NCI-H2227 treated with DMSO at 0.1 percent for 48 hours (cell line): ENCODE measurements around the gene ETNK2.
A peak's percentile ranks its signal among the peaks of the same experiment; 100 is the strongest.

Experiments used
- DNase-seq: peaks from one replicate; lab custom pipeline; 2025; lab: John Stamatoyannopoulos, UW

ETNK2 gene

GRCh38 chr1:204176049-204176448, 24.2 kb upstream of the ETNK2 start:
- DNase-seq, result no peak

- DNase-seq, result no peak
Observed at GRCh38 chr1:204174958-204175357, 23.1 kb upstream of the ETNK2 start.

GRCh38 chr1:204172404-204173029, 20.7 kb upstream of the ETNK2 start:
- no peak for DNase-seq

GRCh38 chr1:204171751-204172178, 19.9 kb upstream of the ETNK2 start:
- no peak for DNase-seq

- no peak for DNase-seq
Observed at GRCh38 chr1:204170494-204171155, 18.8 kb upstream of the ETNK2 start.

GRCh38 chr1:204169858-204170257, 18.0 kb upstream of the ETNK2 start:
- no peak for DNase-seq

- no peak for DNase-seq
Observed at GRCh38 chr1:204167730-204168129, 15.9 kb upstream of the ETNK2 start.

GRCh38 chr1:204166219-204166618, 14.4 kb upstream of the ETNK2 start, which contains the start of gene REN:
Gene REN, minus strand, starts transcription at chr1:204166337. Its CDS starts 44 bp downstream, at chr1:204166293.
- no peak for DNase-seq

GRCh38 chr1:204162494-204163074, 10.7 kb upstream of the ETNK2 start:
- DNase-seq, result peak; percentile 65

GRCh38 chr1:204161609-204162493, 10.0 kb upstream of the ETNK2 start:
- DNase-seq, result no peak

- DNase-seq, result no peak
Observed at GRCh38 chr1:204157962-204158361, 6.1 kb upstream of the ETNK2 start.

- DNase-seq, result no peak
Observed at GRCh38 chr1:204155881-204156280, 4.0 kb upstream of the ETNK2 start.

GRCh38 chr1:204154568-204155255, 2.9 kb upstream of the ETNK2 start:
- DNase-seq, result no peak

GRCh38 chr1:204153667-204154066, 1.8 kb upstream of the ETNK2 start:
- DNase-seq, result no peak

GRCh38 chr1:204152310-204153044, 633 bp upstream of the ETNK2 start:
- no peak for DNase-seq

GRCh38 chr1:204150702-204151551, 917 bp downstream of the ETNK2 start:
- no peak for DNase-seq

- DNase-seq, result no peak
Observed at GRCh38 chr1:204149635-204150565, 1.9 kb downstream of the ETNK2 start.

GRCh38 chr1:204149107-204149506, 2.7 kb downstream of the ETNK2 start:
- DNase-seq, result no peak
